ENCODE results near the gene OPTN. TPM values are rescaled to one million over a fixed set of nuclear protein-coding genes. Genes with fewer than 3 reads are reported as not detected.

Gene OPTN
- total and polyA plus RNA-seq, 2 of the 8 experiments (the other 6 are each of a cell fraction or from before 2014, with no cell fraction given) = 4.8 to 20.1 TPM

GRCh38 chr10:13117841-13118783 lies 18.1 kb downstream of the OPTN start (continued):
- no peak for TF ChIP-seq SIN3A (conservative IDR thresholded peaks at IDR 0.05 in 1 of 2, IDR thresholded peaks at IDR 0.05 in 1 of 2; ENCODE audit: low read depth in 1 of 2, low read length in 2 of 2)
- TF ChIP-seq FOSL1 (IDR thresholded peaks at IDR 0.05; ENCODE audit: insufficient read depth, low read depth, low read length) = no peak
- no peak for TF ChIP-seq KDM5A (IDR thresholded peaks at IDR 0.05; ENCODE audit: low read length)
- TF ChIP-seq CTBP2 (IDR thresholded peaks at IDR 0.05; ENCODE audit: borderline replicate concordance, insufficient read depth, insufficient read length, low read length) = no peak
- no peak for TF ChIP-seq ZNF274 (IDR thresholded peaks at IDR 0.05; ENCODE audit: borderline replicate concordance, extremely low read depth, low read length)

Data from H1 (cell line).